Measurements from ENCODE around the gene RNF167.

The RNF167 gene

GRCh38 chr17:4978726-4979125, 38.7 kb downstream of the RNF167 start:
- H3K36me3 ChIP-seq (ENCODE audit: control insufficient read depth in 1 of 2, insufficient read depth in 2 of 2, low read length in 2 of 2) = peaks cover 43 to 68% of the 10 kb centered on the region in 2 donors
- no peak overlapping the region for H3K9ac ChIP-seq (ENCODE audit: low read depth in 1 of 2, low read length in 2 of 2)
- H3K9me3 ChIP-seq (ENCODE audit: control insufficient read depth in 1 of 2, low read length in 2 of 2) = no peaks in the 10 kb centered on the region
- H3K27me3 ChIP-seq (ENCODE audit: control insufficient read depth in 1 of 2, insufficient read depth in 2 of 2, low read length in 2 of 2) = no peaks in the 10 kb centered on the region
- H3K27ac ChIP-seq (ENCODE audit: low read depth, low read length) = no peak overlapping the region
- no peak overlapping the region for H3K4me3 ChIP-seq (ENCODE audit: low read depth in 1 of 2, low read length in 2 of 2)
- H3K4me1 ChIP-seq (ENCODE audit: control insufficient read depth in 1 of 2, insufficient read depth in 2 of 2, low read length in 2 of 2) = peaks cover 5 to 6% of the 10 kb centered on the region in 2 donors

- Histone ChIP-seq H3K27ac (ENCODE audit: low read depth, low read length) (no peak overlapping the region), H3K4me3 (ENCODE audit: low read depth in 1 of 2, low read length in 2 of 2) (no peak overlapping the region), H3K9ac (ENCODE audit: low read depth in 1 of 2, low read length in 2 of 2) (peak overlapping the region in 1 of 2 donors; percentile 37), H3K9me3 (ENCODE audit: control insufficient read depth in 1 of 2, low read length in 2 of 2) (no peaks in the 10 kb centered on the region), H3K36me3 (ENCODE audit: control insufficient read depth in 1 of 2, insufficient read depth in 2 of 2, low read length in 2 of 2) (peaks cover 31 to 58% of the 10 kb centered on the region in 2 donors), H3K27me3 (ENCODE audit: control insufficient read depth in 1 of 2, insufficient read depth in 2 of 2, low read length in 2 of 2) (no peaks in the 10 kb centered on the region), H3K4me1 (ENCODE audit: control insufficient read depth in 1 of 2, insufficient read depth in 2 of 2, low read length in 2 of 2) (peaks cover 6 to 7% of the 10 kb centered on the region in 2 donors)
Measured at GRCh38 chr17:4980644-4981216, 40.7 kb downstream of the RNF167 start.

- H3K36me3 ChIP-seq (ENCODE audit: control insufficient read depth in 1 of 2, insufficient read depth in 2 of 2, low read length in 2 of 2) = peaks cover 27 to 50% of the 10 kb centered on the region in 2 donors
- no peaks in the 10 kb centered on the region for H3K9me3 ChIP-seq (ENCODE audit: control insufficient read depth in 1 of 2, low read length in 2 of 2)
- no peak overlapping the region for H3K4me3 ChIP-seq (ENCODE audit: low read depth in 1 of 2, low read length in 2 of 2)
- no peak overlapping the region for H3K9ac ChIP-seq (ENCODE audit: low read depth in 1 of 2, low read length in 2 of 2)
- H3K27ac ChIP-seq (ENCODE audit: low read depth, low read length) = no peak overlapping the region
- H3K4me1 ChIP-seq (ENCODE audit: control insufficient read depth in 1 of 2, insufficient read depth in 2 of 2, low read length in 2 of 2) = peaks cover 18 to 19% of the 10 kb centered on the region in 2 donors
- H3K27me3 ChIP-seq (ENCODE audit: control insufficient read depth in 1 of 2, insufficient read depth in 2 of 2, low read length in 2 of 2) = no peaks in the 10 kb centered on the region
Measured at GRCh38 chr17:4982305-4982704, 42.2 kb downstream of the RNF167 start.

- peaks cover 24 to 25% of the 10 kb centered on the region in 2 donors for H3K4me1 ChIP-seq (ENCODE audit: control insufficient read depth in 1 of 2, insufficient read depth in 2 of 2, low read length in 2 of 2)
- H3K27ac ChIP-seq (ENCODE audit: low read depth, low read length) = peak overlapping the region; percentile 94
- H3K9me3 ChIP-seq (ENCODE audit: control insufficient read depth in 1 of 2, low read length in 2 of 2) = no peaks in the 10 kb centered on the region
- H3K4me3 ChIP-seq (ENCODE audit: low read depth in 1 of 2, low read length in 2 of 2) = peak overlapping the region; percentile 92 to 95
- H3K9ac ChIP-seq (ENCODE audit: low read depth in 1 of 2, low read length in 2 of 2) = peak overlapping the region; percentile 90 to 91
- peaks cover 5 to 26% of the 10 kb centered on the region in 2 donors for H3K36me3 ChIP-seq (ENCODE audit: control insufficient read depth in 1 of 2, insufficient read depth in 2 of 2, low read length in 2 of 2)
- no peaks in the 10 kb centered on the region for H3K27me3 ChIP-seq (ENCODE audit: control insufficient read depth in 1 of 2, insufficient read depth in 2 of 2, low read length in 2 of 2)
Measured at GRCh38 chr17:4986403-4986802, 46.3 kb downstream of the RNF167 start.

GRCh38 chr17:4986951-4987766, 47.1 kb downstream of the RNF167 start, which contains the start of gene CAMTA2:
TSS of gene CAMTA2 (minus strand) at chr17:4987675. CDS start at chr17:4986222, 1,453 bp downstream.
- Histone ChIP-seq H3K36me3 (ENCODE audit: control insufficient read depth in 1 of 2, insufficient read depth in 2 of 2, low read length in 2 of 2) (peaks cover 5 to 19% of the 10 kb centered on the region in 2 donors), H3K9ac (ENCODE audit: low read depth in 1 of 2, low read length in 2 of 2) (peak within 1 kb of the TSS; percentile 90 to 91), H3K27me3 (ENCODE audit: control insufficient read depth in 1 of 2, insufficient read depth in 2 of 2, low read length in 2 of 2) (no peaks in the 10 kb centered on the region), H3K4me3 (ENCODE audit: low read depth in 1 of 2, low read length in 2 of 2) (peak within 1 kb of the TSS; percentile 92 to 95), H3K9me3 (ENCODE audit: control insufficient read depth in 1 of 2, low read length in 2 of 2) (no peaks in the 10 kb centered on the region), H3K4me1 (ENCODE audit: control insufficient read depth in 1 of 2, insufficient read depth in 2 of 2, low read length in 2 of 2) (peaks cover 24 to 25% of the 10 kb centered on the region in 2 donors), H3K27ac (ENCODE audit: low read depth, low read length) (peak within 1 kb of the TSS; percentile 94)

GRCh38 chr17:4987767-4988567, 47.9 kb downstream of the RNF167 start:
- Histone ChIP-seq H3K27ac (ENCODE audit: low read depth, low read length) (peak overlapping the region; percentile 94), H3K9me3 (ENCODE audit: control insufficient read depth in 1 of 2, low read length in 2 of 2) (no peaks in the 10 kb centered on the region), H3K36me3 (ENCODE audit: control insufficient read depth in 1 of 2, insufficient read depth in 2 of 2, low read length in 2 of 2) (peaks cover 1 to 11% of the 10 kb centered on the region in 2 donors), H3K27me3 (ENCODE audit: control insufficient read depth in 1 of 2, insufficient read depth in 2 of 2, low read length in 2 of 2) (no peaks in the 10 kb centered on the region), H3K4me3 (ENCODE audit: low read depth in 1 of 2, low read length in 2 of 2) (peak overlapping the region; percentile 92 to 95), H3K4me1 (ENCODE audit: control insufficient read depth in 1 of 2, insufficient read depth in 2 of 2, low read length in 2 of 2) (peaks cover 24 to 25% of the 10 kb centered on the region in 2 donors), H3K9ac (ENCODE audit: low read depth in 1 of 2, low read length in 2 of 2) (peak overlapping the region; percentile 90 to 91)

- Histone ChIP-seq H3K4me3 (ENCODE audit: low read depth in 1 of 2, low read length in 2 of 2) (no peak overlapping the region), H3K9ac (ENCODE audit: low read depth in 1 of 2, low read length in 2 of 2) (no peak overlapping the region), H3K27ac (ENCODE audit: low read depth, low read length) (no peak overlapping the region), H3K27me3 (ENCODE audit: control insufficient read depth in 1 of 2, insufficient read depth in 2 of 2, low read length in 2 of 2) (no peaks in the 10 kb centered on the region), H3K4me1 (ENCODE audit: control insufficient read depth in 1 of 2, insufficient read depth in 2 of 2, low read length in 2 of 2) (peaks cover 12% of the 10 kb centered on the region in 2 donors), H3K36me3 (ENCODE audit: control insufficient read depth in 1 of 2, insufficient read depth in 2 of 2, low read length in 2 of 2) (peaks cover 0 to 3% of the 10 kb centered on the region in 2 donors), H3K9me3 (ENCODE audit: control insufficient read depth in 1 of 2, low read length in 2 of 2) (no peaks in the 10 kb centered on the region)
Measured at GRCh38 chr17:4994081-4994595, 54.1 kb downstream of the RNF167 start.

Data from duodenal mucosa (tissue), 2 donors.